Measurements from ENCODE around the gene CCNG2. TPM values are rescaled to one million over a fixed set of nuclear protein-coding genes. Genes with fewer than 3 reads are reported as not detected.

Gene CCNG2
- total RNA-seq = 7.8 and 8.3 TPM in 2 replicates

GRCh38 chr4:77156912-77157858 lies at the start of gene CCNG2:
Gene CCNG2 (plus strand): TSS chr4:77157207. CDS start chr4:77158533, 1,326 bp downstream.
- peak within 1 kb of the TSS; percentile 95 for H3K4me3 Mint-ChIP-seq
- H3K27me3 Mint-ChIP-seq (ENCODE audit: insufficient read depth) = no peaks in the 10 kb centered on the region
- peaks cover 40% of the 10 kb centered on the region for H3K4me1 Mint-ChIP-seq (ENCODE audit: low read depth)
- peak; percentile 82 for DNase-seq (ENCODE audit: low spot score)
- H3K36me3 Mint-ChIP-seq (ENCODE audit: low read depth) = peaks cover 12% of the 10 kb centered on the region
- peak within 1 kb of the TSS; percentile 96 for H3K27ac Mint-ChIP-seq
- no peaks in the 10 kb centered on the region for H3K9me3 Mint-ChIP-seq
- intact Hi-C loops (cut with micrococcal nuclease) = loop anchor here (1.0 to 10.0 kb wide), 16 partner anchors 36 to 1642 kb away; partner anchors contain the start of genes MRPL1, NAAA, NUP54 and RCHY1

- H3K27ac Mint-ChIP-seq = no peak overlapping the region
- no peaks in the 10 kb centered on the region for H3K9me3 Mint-ChIP-seq
- H3K4me1 Mint-ChIP-seq (ENCODE audit: low read depth) = no peaks in the 10 kb centered on the region
- no peak for DNase-seq (ENCODE audit: low spot score)
- intact Hi-C loops (cut with micrococcal nuclease) = no loop called here
- no peak overlapping the region for H3K4me3 Mint-ChIP-seq
- H3K36me3 Mint-ChIP-seq (ENCODE audit: low read depth) = no peaks in the 10 kb centered on the region
- H3K27me3 Mint-ChIP-seq (ENCODE audit: insufficient read depth) = peaks cover 9% of the 10 kb centered on the region
Observed at GRCh38 chr4:77110730-77111129, 46.3 kb upstream of the CCNG2 start.

GRCh38 chr4:77113069-77113468 lies 43.9 kb upstream of the CCNG2 start:
- intact Hi-C loops (cut with micrococcal nuclease) = no loop called here
- H3K27ac Mint-ChIP-seq = no peak overlapping the region
- DNase-seq (ENCODE audit: low spot score) = no peak
- H3K27me3 Mint-ChIP-seq (ENCODE audit: insufficient read depth) = peaks cover 12% of the 10 kb centered on the region
- H3K36me3 Mint-ChIP-seq (ENCODE audit: low read depth) = no peaks in the 10 kb centered on the region
- no peaks in the 10 kb centered on the region for H3K4me1 Mint-ChIP-seq (ENCODE audit: low read depth)
- no peaks in the 10 kb centered on the region for H3K9me3 Mint-ChIP-seq
- no peak overlapping the region for H3K4me3 Mint-ChIP-seq

GRCh38 chr4:77117721-77118120 lies 39.3 kb upstream of the CCNG2 start:
- H3K27me3 Mint-ChIP-seq (ENCODE audit: insufficient read depth) = peaks cover 25% of the 10 kb centered on the region
- H3K9me3 Mint-ChIP-seq = no peaks in the 10 kb centered on the region
- intact Hi-C loops (cut with micrococcal nuclease) = no loop called here
- H3K4me1 Mint-ChIP-seq (ENCODE audit: low read depth) = no peaks in the 10 kb centered on the region
- H3K27ac Mint-ChIP-seq = no peak overlapping the region
- H3K4me3 Mint-ChIP-seq = no peak overlapping the region
- no peaks in the 10 kb centered on the region for H3K36me3 Mint-ChIP-seq (ENCODE audit: low read depth)
- DNase-seq (ENCODE audit: low spot score) = no peak

- Mint-ChIP-seq H3K36me3 (ENCODE audit: low read depth) (no peaks in the 10 kb centered on the region), H3K27me3 (ENCODE audit: insufficient read depth) (peaks cover 34% of the 10 kb centered on the region), H3K4me1 (ENCODE audit: low read depth) (no peaks in the 10 kb centered on the region), H3K4me3 (no peak overlapping the region), H3K9me3 (no peaks in the 10 kb centered on the region), H3K27ac (no peak overlapping the region)
- DNase-seq (ENCODE audit: low spot score) = no peak
- intact Hi-C loops (cut with micrococcal nuclease) = no loop called here
Observed at GRCh38 chr4:77120886-77121508, 36.0 kb upstream of the CCNG2 start.

GRCh38 chr4:77121736-77122240 lies 35.2 kb upstream of the CCNG2 start:
- DNase-seq (ENCODE audit: low spot score) = no peak
- no peak overlapping the region for H3K4me3 Mint-ChIP-seq
- intact Hi-C loops (cut with micrococcal nuclease) = no loop called here
- H3K36me3 Mint-ChIP-seq (ENCODE audit: low read depth) = no peaks in the 10 kb centered on the region
- no peaks in the 10 kb centered on the region for H3K9me3 Mint-ChIP-seq
- H3K27me3 Mint-ChIP-seq (ENCODE audit: insufficient read depth) = peaks cover 33% of the 10 kb centered on the region
- H3K4me1 Mint-ChIP-seq (ENCODE audit: low read depth) = no peaks in the 10 kb centered on the region
- H3K27ac Mint-ChIP-seq = no peak overlapping the region

- intact Hi-C loops (cut with micrococcal nuclease) = no loop called here
- Mint-ChIP-seq H3K27me3 (ENCODE audit: insufficient read depth) (peaks cover 29% of the 10 kb centered on the region), H3K4me3 (no peak overlapping the region), H3K36me3 (ENCODE audit: low read depth) (no peaks in the 10 kb centered on the region), H3K9me3 (no peaks in the 10 kb centered on the region), H3K27ac (peak overlapping the region; percentile 44), H3K4me1 (ENCODE audit: low read depth) (no peaks in the 10 kb centered on the region)
- DNase-seq (ENCODE audit: low spot score) = no peak
Observed at GRCh38 chr4:77122656-77123055, 34.4 kb upstream of the CCNG2 start.

GRCh38 chr4:77123411-77123810 lies 33.6 kb upstream of the CCNG2 start:
- no peak for DNase-seq (ENCODE audit: low spot score)
- H3K27me3 Mint-ChIP-seq (ENCODE audit: insufficient read depth) = peaks cover 27% of the 10 kb centered on the region
- no peaks in the 10 kb centered on the region for H3K9me3 Mint-ChIP-seq
- H3K27ac Mint-ChIP-seq = no peak overlapping the region
- no peaks in the 10 kb centered on the region for H3K4me1 Mint-ChIP-seq (ENCODE audit: low read depth)
- intact Hi-C loops (cut with micrococcal nuclease) = no loop called here
- H3K4me3 Mint-ChIP-seq = no peak overlapping the region
- H3K36me3 Mint-ChIP-seq (ENCODE audit: low read depth) = no peaks in the 10 kb centered on the region

GRCh38 chr4:77124576-77124975 lies 32.4 kb upstream of the CCNG2 start:
- DNase-seq (ENCODE audit: low spot score) = no peak
- H3K27ac Mint-ChIP-seq = no peak overlapping the region
- no peak overlapping the region for H3K4me3 Mint-ChIP-seq
- H3K4me1 Mint-ChIP-seq (ENCODE audit: low read depth) = no peaks in the 10 kb centered on the region
- H3K36me3 Mint-ChIP-seq (ENCODE audit: low read depth) = no peaks in the 10 kb centered on the region
- H3K27me3 Mint-ChIP-seq (ENCODE audit: insufficient read depth) = peaks cover 17% of the 10 kb centered on the region
- intact Hi-C loops (cut with micrococcal nuclease) = no loop called here
- H3K9me3 Mint-ChIP-seq = no peaks in the 10 kb centered on the region

- H3K4me1 Mint-ChIP-seq (ENCODE audit: low read depth) = no peaks in the 10 kb centered on the region
- DNase-seq (ENCODE audit: low spot score) = no peak
- H3K9me3 Mint-ChIP-seq = peaks cover 4% of the 10 kb centered on the region
- intact Hi-C loops (cut with micrococcal nuclease) = no loop called here
- no peaks in the 10 kb centered on the region for H3K36me3 Mint-ChIP-seq (ENCODE audit: low read depth)
- peaks cover 19% of the 10 kb centered on the region for H3K27me3 Mint-ChIP-seq (ENCODE audit: insufficient read depth)
- H3K4me3 Mint-ChIP-seq = no peak overlapping the region
- no peak overlapping the region for H3K27ac Mint-ChIP-seq
Observed at GRCh38 chr4:77125961-77126360, 31.0 kb upstream of the CCNG2 start.

- no peaks in the 10 kb centered on the region for H3K4me1 Mint-ChIP-seq (ENCODE audit: low read depth)
- H3K9me3 Mint-ChIP-seq = peaks cover 4% of the 10 kb centered on the region
- H3K36me3 Mint-ChIP-seq (ENCODE audit: low read depth) = no peaks in the 10 kb centered on the region
- H3K4me3 Mint-ChIP-seq = no peak overlapping the region
- no peak for DNase-seq (ENCODE audit: low spot score)
- intact Hi-C loops (cut with micrococcal nuclease) = no loop called here
- no peak overlapping the region for H3K27ac Mint-ChIP-seq
- H3K27me3 Mint-ChIP-seq (ENCODE audit: insufficient read depth) = peaks cover 17% of the 10 kb centered on the region
Observed at GRCh38 chr4:77126809-77127208, 30.2 kb upstream of the CCNG2 start.

- no peaks in the 10 kb centered on the region for H3K36me3 Mint-ChIP-seq (ENCODE audit: low read depth)
- no peak overlapping the region for H3K4me3 Mint-ChIP-seq
- intact Hi-C loops (cut with micrococcal nuclease) = no loop called here
- H3K4me1 Mint-ChIP-seq (ENCODE audit: low read depth) = no peaks in the 10 kb centered on the region
- peaks cover 4% of the 10 kb centered on the region for H3K9me3 Mint-ChIP-seq
- no peak overlapping the region for H3K27ac Mint-ChIP-seq
- DNase-seq (ENCODE audit: low spot score) = no peak
- peaks cover 15% of the 10 kb centered on the region for H3K27me3 Mint-ChIP-seq (ENCODE audit: insufficient read depth)
Observed at GRCh38 chr4:77127215-77127614, 29.8 kb upstream of the CCNG2 start.

All from activated T-helper 1 cell treated with anti-CD3 and anti-CD28 coated beads, Interleukin-12 subunit alpha, Interleukin-12 subunit beta, Interleukin-2, Interleukin-4 antibody, amounts not matched to agents 30 ng/mL and 10 ng/mL and 1 ng/mL, durations not matched to agents 14 hours and 24 hours and 36 hours (primary cell).